HuH-7 (cell line): ENCODE measurements around the gene PRPF19.

Experiments
- DNase-seq: peaks from one replicate; pipeline ENCODE4 v3.0.0; 2011; ENCODE audit warnings: low spot score

The PRPF19 gene

DNA sequence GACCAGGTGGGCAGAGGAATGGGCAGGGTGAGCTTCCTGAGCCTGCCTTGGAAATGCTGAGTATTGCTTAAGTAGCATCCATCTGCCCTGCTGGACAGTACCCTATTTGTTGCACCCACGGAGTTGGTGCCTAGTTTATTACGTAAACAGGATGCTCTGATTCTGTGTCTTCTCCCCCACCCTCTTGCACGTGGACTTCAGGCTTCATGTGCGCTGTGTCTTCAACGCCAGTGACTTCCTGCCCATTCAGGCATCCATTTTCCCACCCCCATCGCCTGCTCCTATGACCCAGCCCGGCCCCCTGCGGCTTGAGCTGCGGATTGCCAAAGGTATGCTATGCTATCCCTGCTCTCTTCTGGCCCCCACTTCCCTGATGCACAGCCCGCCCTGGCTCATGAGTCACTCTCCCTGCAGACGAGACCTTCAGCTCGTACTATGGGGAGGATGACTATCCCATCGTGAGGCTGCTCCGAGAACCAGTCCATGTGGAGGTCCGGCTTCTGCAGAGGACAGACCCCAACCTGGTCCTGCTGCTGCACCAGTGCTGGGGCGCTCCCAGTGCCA, 33.3 kb downstream of the PRPF19 start:
- DNase-seq = no peak

DNA sequence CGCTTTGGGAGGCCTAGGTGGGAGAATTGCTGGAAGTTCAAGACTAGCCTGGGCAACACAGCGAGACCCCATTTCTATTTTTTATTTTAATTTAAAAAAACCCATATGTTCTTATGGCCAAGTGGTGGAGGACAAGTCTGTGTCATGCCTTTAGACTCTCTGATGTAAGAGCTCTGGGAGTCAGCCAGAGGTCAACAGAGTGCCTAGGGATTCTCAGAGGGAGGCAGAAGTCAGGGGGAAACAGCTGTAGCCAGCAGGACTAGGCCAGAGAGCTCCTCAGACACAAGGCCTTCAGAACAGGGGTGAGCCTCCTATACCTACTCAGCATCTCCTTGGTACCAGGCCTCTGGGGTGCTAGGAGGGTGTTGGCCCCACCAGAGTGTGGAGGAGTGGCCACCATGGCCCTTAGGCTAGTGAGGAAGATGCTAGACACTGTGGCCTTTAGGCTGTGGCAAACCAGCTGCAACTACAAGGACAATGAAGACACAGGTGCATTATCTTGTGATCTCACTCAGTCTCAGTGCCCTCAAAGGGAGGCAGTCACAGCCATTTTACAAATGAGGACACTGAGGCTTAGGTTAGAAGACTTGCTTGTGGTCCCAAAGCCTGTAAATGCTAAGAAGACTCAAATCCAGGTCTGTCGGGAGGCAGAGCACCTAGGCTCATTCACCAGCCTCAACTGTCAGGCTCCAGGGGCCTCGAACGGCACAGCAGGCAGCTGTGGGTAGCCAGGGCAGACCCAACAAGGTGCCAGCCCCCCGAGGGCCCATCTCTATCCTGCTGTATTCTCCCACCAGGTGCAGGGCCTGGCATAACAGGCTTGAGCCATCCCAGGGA, 34.0 kb downstream of the PRPF19 start:
- DNase-seq = no peak

DNA sequence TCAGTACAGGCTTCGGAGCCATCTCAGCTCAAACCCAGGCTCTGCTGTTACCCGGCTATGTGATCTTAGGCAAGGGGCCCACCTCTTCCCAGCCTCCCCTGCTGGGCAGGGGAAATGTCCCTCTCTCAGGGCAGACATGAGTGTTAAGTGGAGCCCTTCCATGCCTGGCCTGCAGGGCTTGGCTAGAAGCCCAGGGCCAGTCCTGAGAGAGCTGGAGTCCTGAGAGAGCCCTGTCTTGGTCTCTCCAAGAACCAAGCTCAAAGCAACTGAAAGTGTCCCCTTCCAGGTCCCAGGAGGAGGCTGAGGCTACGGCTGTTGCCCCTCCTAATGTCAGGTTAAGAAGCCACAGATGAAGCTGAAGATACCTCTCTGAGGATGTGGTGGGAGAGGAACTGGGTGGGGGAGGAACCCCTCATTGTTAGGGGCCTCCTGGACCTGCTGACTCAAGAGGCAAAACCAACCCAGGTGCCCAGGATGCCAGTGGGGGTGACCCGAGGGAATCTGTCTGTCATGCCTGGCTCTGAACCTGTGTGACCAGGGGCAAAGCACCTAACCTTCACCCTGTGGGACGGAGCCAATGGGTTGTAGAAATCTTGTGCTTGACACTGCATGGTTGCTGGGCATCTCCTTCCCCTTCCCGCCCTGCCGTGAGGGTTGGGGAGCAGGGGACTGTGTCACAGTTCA, 34.9 kb downstream of the PRPF19 start:
- DNase-seq = no peak

DNA sequence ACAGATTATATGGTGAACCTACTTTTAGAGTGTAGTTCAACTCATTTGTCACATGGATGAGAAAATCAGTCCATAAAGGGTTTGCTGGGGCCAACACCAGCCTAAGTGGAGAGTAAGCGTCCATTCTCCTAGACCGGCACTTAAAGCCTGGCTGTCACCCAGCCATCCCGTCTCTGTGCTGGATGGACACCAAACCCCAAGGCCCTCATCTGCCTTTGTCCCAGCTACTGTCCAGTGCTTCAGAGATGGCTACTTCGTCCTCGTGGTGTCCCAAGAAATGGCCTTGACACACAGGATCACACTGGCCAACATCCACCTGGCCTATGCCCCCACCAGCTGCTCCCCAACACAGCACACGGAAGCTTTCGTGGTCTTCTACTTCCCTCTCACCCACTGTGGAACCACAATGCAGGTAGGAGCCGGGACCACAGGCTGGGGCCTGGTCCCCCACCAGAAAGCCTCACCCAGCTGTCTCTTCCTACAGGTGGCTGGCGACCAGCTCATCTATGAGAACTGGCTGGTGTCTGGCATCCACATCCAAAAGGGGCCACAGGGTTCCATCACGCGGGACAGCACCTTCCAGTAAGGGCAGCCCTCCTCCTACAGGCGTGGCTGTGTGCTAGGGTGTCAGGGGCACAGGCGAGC, 35.5 kb downstream of the PRPF19 start:
- no peak for DNase-seq

DNA sequence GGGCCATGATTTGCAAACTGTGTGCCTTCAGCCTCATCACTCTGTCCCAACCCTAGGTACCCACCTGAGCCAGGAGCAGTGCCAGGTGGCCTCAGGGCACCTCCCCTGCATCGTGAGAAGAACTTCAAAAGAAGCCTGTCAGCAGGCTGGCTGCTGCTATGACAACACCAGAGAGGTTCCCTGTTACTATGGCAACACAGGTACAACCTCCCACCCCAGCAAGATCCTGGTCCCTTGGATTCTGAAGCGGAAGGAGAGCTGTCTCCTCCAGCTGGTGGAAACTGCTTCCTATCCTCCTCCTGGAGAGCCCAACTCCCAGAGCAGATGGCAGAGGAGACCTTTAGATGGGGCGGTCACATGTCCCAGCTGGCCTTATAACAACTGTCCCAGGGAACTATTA, 36.1 kb downstream of the PRPF19 start:
- no peak for DNase-seq

DNA sequence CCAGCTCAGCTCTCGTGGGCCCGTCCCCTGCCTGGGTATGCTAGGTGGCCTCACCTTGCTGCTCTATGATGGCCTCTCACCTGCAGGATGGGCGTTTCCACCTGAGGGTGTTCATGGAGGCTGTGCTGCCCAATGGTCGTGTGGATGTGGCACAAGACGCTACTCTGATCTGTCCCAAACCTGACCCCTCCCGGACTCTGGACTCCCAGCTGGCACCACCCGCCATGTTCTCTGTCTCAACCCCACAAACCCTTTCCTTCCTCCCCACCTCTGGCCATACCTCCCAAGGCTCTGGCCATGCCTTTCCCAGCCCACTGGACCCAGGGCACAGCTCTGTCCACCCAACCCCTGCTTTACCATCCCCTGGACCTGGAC, 36.9 kb downstream of the PRPF19 start:
- no peak for DNase-seq

DNA sequence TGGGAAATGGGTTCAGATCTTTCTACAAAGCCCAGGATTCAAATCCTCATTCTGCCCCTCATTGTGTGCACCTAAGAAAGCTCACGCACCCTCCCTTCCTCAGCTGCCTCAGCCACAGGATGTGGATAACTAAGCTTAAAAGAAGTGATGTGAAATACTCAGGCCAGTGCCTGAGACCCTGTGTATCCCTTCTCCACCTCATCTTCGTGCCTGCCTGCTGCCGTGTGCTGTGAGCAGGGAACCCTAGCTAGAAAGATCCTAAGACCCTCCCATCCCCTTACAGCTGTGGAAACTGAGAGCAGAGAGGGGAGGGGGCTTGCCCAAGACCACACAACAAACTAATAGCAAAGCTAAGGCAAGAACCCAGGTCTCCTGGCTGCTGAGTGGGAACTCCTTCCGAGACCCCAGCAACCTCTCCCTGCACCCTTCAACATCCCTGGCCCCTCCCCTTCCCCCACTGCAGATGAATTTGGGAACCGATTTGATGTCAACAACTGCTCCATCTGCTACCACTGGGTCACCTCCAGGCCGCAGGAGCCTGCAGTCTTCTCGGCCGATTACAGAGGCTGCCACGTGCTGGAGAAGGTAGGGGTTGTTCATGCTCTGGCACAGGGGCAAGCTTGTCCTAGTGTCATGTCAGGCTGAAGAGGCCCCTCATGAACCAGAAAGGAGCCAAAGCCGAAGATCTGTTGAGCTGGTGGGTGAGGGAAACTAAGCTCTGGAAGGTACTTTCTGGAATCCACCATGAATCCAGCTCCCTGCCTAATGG, 37.5 kb downstream of the PRPF19 start:
- DNase-seq = no peak

DNA sequence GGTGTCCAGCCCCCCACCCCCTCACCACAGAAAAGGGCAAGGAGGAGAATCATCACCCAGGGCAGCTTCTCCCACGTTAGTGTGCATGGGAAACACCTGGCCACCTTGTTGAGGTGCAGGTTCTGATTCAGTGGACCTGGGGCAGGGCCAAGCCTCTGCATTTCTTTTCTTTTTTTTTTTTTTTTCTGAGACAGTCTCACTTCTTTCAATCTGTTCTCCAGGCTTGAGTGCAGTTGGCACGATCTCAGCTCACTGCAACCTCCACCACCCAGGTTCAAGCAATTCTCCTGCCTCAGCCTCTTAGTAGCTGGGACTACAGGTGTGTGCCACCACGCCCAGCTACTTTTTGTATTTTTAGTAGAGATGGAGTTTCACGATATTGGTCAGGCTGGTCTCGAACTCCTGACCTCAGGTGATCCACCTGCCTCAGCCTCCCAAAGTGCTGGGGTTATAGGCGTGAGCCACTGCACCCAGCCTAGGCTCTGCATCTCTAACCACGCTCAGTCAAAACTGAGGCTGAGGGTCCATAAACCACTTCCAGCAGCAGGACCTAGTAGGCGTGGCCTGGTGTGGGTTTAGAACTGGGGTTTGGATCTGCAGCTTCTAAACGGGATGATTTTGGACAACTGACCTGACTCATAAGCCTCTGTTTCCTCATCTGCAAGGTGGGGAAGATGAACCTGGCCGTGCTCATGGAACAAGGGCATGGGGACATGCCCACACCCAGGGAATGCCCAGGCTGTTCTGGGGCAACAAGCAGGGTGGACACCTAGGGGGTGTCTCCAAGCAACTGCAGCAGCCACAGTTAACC, 38.3 kb downstream of the PRPF19 start:
- DNase-seq = no peak

DNA sequence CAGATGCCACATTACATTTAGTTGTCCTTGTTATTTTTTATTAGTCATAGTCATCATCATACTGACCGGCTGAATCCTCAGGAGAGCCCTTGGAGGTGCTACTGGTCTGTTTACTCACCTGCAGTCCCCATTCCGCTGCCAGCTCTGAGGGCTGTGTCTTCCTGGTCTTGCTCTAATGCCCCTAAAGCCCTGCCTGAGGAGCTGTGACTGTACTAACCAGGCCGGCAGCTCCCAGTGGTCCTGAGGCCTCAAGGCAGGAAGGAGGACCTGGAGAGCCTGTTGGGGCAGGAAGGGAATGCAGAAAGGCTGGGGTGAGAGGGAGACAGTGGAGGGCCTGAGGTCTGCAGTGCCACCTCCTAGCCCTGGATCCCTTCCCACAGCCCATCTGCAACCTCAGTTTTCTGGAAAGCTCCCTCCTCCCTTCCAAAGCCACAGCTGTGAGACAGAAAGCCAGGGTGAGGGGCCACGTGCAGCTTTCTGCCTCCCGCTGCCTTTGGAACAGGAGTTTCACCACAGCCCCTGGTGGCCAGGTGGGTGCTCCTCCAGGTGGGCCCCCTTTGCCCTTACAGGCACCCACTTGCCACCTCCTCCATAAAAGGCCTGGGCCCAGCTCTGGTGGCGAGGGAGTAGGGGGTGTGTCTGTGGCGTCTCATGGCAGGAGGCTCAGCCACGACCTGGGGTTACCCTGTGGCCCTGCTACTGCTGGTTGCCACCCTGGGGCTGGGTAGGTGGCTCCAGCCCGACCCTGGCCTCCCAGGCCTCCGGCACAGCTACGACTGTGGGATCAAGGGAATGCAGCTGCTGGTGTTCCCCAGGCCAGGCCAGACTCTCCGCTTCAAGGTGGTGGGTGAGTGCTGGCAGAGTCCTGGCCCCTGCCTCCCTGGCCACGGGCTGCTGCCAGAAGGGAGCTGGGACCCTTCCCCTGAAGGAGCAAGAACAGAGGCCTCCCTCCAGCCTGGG, 39.2 kb downstream of the PRPF19 start, which contains the start of gene ZP1:
Gene ZP1, plus strand, starts transcription at position 632 of the 960 bp plus-strand sequence. Its CDS starts 20 bp downstream, at position 652.
- no peak for DNase-seq

DNA sequence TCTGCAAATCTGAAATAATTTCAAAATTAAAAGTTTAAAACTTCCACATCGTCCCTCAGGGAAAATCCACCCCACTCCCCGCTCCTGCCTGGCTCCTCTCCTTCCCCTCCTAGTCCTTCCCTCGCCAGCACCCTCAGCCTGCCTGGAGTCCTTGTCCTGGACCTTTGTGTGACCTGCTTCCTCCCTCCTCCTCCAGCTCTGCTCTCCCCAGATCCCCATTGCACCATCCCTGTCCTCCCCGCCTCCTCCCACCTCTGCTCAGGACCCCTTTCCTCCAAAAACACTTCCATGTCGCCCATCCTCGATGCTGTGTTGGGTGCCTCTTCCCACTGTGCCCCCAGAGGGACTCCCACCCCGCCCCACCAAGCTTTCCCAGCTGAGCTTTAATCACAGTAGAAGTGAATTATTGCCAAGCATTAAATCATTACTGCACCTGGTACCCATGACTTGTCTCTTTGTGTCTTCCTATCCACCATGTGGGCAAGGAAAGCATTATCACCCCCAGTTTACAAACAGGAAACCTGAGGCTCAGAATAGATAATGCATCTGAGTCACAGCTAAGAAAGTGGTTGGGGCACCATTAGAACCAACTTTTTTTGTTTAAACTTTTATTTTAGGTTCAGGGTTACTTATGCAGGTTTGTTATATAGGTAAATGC, 41.4 kb downstream of the PRPF19 start:
- DNase-seq = no peak

DNA sequence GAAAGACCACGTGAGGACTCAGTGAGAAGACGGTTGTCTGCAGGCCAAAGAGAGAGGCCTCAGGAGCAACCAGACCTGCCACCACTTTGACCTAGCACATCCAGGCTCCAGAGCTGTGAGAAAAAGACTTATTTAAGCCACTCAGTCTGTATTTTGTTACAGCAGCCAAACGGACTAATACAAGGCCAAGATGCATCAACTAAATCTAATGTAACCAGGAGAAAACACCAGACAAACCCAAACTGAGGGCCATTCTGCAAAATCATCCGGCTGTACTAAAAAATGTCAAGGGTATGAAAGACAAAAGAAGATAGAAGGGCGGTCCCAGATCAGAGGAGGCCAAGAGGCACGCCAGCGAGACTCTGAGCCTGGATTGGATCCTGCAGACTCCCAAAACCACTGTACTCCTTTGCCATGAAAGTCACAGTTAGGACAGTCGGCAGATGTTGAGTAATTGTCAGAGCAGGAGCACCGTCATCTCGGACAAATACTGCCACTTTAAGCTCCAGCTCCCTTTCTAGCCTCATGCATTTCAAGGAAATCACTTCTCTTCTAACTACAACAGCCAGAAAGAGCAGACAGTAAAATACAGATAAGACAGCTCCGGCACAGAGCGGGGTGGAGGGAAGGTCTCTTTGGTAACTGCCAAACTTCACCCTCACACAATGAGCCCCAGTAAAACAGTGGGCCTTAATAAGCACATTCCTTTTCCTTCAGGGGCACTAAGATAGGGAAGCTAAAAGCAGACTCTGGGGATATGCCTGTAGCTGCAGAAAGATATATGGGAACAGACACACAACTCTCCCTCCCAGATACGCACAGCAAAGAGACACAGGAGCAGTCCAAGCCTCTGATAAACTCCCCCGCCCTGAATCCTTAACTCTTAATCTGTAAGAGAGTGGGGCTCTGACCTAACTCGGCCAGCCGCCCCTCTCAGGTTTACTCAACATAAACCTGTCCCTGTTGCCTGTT, 42.5 kb downstream of the PRPF19 start:
- DNase-seq = no peak

DNA sequence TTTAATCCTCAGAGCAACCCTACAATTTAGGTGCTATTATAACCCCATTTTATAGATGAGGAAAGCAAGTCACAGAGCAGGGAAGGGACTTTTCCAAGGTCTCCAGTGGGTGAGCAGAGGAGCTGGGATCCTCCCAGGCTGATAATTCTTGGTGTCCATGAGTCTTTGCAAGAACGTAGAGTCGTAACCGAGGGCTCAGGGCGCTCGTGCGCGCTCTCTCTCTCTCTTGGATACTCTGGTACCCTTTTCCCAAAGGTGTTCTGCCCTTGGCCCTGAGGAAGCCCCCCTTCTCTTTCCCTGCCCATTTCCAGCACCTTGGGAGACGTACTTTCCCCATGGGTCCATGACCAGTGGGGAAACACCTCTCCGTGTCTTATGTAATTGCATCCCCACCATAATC, 44.2 kb downstream of the PRPF19 start:
- no peak for DNase-seq

DNA sequence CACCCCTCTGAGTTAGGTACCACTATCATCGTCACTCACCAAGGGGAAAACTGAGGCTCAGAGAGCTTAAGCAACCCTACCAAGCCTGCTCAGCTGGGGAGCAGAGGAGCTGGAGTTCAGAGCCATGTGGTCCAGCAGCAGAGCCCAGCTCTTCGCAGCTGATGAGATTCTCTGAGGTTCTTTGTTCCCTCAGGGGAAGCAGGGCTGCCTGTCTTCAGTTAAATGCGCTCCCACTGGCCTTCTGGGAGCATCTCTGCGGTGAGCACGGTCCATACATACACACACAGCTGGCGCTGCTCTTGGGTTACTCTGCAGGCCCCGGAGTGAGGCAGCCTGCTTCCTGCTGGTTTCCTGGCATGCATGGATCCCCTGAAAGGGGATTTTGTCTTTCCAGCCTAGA, 45.4 kb downstream of the PRPF19 start:
- no peak for DNase-seq

DNA sequence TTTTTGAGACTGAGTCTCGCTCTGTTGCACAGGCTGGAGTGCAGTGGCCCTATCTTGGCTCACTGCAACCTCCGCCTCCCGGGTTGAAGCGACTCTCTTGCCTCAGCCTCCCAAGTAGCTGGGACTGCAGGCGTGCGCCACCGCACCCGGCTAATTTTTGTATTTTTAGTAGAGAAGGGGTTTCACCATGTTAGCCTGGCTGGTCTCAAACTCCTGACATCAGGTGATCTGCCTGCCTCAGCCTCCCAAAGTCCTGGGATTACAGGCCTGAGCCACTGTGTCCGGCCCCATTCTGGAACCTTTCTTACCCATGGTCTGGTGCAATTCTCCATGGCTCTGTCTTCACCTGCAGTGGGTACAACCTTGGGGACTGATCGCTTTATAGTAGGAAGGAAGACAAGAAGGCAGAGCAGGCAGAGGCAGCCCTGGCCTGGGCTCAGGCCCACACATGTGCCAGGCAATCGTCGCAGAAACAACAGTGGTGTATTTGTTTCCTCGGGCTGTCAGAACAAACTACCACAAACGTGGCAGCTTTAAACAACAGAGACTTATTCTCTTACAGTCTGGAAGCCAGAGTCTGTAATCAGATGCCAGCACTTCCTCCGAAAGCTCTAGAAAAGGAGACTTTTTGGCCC, 46.7 kb downstream of the PRPF19 start:
- DNase-seq = no peak

DNA sequence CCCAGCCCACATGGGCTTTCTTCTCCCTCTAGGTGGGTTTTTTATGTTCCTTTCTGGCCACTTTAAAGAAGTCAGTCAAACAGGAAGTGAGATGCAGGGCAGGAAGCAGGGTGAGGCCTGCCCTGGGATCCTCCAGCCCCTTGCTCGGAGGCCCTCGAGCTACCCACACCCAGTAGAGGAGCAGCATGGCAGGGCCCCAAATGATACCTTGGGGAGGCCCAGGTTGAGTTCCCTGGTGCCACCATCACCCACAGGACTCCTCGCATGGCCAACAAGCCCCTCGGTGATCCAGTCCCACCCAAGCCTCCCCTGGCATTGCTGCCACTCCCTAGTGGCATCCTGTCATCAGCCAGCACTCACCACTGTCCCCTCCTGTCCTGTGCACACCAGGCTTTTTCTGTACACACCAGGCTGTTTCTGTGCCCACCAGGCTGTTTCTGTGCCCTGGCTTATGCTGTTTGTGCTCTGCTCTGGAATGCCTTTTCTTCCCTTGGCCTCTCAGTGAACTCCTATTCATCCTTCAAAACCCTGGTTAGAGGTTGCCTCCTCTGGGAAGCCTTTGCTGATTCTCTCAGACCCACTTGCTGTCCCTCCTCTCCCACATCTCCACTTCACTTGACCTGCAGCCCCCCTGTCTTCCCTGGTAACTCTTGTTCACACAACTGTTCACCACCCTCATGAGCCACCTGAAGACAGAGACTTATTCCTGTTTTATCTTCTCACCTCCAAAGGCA, 47.5 kb downstream of the PRPF19 start:
- DNase-seq = no peak

DNA sequence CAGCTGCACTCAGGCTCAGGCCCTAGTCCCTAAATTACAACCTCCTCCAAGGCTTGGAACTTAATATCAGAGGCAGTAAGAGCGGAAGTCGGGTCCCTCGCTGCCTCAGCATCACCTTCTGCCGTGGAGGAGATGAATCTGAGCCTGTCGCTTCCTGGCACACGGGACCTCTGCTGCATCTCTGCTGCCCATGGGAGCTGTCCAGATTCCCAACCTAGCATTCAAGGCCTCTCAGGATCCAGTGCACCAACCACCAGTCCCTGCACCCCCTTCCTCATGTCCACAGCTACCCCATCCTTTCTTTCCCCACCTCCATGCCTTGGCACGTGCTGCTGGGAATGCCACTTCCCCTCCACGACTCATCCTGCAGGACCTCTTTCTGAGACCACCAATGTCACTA, 48.1 kb downstream of the PRPF19 start:
- DNase-seq = no peak
